Stimulated activated CD4-positive, alpha-beta T cell treated with anti-CD3 and anti-CD28 coated beads, TNF-alpha, amount 100 ng/mL, for 48 hours (primary cell): Measurements from ENCODE around the gene EPAS1.

Experiments
- DNase-seq, 3 donors: peaks; one replicate each; pipeline ENCODE4 v3.0.0-alpha.2; 2020; ENCODE audit warnings: low read depth in 3 of 3

EPAS1 gene

GRCh38 chr2:46300406-46300832, 3.2 kb downstream of the EPAS1 start:
- no peak for DNase-seq

DNA sequence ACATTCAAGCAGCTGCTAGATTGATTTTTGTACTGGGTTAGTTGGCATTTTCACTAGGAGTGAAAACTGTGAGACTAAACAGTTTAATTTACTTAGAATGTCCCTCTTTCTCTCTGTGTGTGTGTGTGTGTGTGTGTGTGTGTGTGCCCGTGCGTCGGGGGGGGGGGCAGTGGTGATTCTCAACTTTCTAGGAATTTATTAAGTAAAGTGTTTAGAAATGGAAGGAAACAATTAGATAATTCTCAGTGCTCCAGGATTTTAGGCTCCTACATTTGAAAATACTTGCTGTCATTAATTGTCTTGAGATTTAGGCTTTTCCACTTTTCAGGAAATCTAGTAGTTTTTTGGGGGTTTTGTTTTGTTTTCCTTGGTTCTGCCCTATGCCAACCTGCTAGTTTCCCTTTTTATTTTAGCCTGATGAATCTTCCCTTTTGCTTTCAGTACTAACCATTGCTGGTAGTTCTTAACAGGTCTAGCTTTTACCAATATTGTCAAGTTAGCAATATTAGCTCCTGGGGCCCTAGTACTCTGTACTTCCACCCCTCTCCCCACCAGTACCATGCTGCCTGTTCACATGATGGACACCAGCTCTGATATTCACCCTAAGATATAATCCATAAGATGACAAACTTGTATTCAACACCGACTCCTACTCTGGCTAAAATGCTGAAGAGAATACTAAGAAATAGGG, 4.9 kb downstream of the EPAS1 start:
- no peak for DNase-seq

GRCh38 chr2:46303233-46303632, 6.0 kb downstream of the EPAS1 start:
- DNase-seq, result no peak

- DNase-seq, result no peak
Measured at GRCh38 chr2:46303822-46304221, 6.6 kb downstream of the EPAS1 start.

GRCh38 chr2:46304635-46305034, 7.4 kb downstream of the EPAS1 start:
- DNase-seq, result no peak

GRCh38 chr2:46305187-46305586, 8.0 kb downstream of the EPAS1 start:
- DNase-seq, result no peak

DNA sequence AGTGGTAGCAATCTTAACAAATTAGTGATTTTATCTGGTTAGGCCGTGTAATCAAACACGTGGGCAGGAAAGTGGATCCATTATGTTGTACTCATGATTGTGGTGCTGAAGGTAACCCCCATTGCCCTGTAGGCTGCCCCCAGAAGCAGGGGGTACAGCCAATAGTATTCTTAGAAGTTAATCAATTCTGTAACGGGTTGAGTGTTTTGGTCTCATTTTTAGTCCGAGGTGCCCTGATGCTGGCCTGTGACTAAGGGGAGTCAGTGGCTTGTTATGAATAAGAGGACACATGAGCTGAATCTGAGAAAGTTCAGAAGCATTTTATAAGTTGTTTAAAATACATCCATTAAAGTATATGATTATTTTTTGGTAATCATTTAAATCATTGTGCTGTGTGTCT, 8.6 kb downstream of the EPAS1 start:
- no peak for DNase-seq

DNA sequence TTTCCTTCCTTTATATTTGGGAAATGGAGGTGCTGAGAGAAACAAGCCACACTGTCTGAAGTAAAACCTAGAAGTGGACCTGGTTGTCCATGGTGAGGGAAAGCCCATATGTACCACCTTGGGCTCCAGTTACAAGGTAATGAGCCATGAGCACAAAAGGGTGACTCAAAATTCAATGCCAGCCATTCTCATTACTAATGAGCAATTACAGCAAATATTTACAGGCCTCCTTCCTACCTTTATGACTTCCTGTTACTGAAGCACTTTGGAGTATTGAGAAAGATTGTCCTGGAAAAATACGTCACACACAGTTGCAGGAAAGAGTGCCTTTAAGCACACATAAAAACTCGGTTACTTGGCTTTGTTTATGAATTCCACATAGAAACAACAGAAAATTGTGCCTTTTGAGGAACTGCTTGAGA, 9.1 kb downstream of the EPAS1 start:
- DNase-seq, result no peak

DNA sequence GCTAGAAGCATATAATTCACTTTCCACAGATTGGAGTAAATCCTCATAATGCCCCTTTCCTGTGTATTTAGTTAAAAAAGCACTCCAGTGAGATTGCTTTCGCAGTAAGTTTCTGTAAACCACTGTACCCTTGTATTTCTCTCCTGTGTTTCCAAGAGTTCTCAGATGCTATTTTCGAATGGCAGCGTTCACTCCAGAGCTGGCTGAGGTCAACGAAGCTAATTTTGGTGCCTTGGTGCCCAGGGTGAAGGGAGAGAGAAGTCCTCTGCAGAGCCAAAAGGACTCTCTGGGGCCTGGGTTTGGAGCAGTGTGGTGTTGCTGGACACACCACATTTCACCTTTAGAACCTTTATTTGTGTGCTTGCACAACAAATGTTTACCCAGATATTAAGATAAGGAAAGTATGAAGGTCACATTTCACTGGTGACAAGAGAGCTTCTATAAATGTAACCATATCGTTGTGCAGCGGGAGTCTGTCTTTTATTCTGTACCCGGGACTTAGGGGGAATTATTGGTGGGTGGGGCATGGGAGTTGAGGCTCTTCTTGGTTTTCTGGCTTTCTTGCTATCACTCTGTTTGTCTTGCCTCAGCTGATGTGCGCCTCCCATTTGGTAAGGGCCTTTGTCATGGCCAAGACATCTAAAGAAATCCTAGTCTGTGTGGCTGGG, 9.9 kb downstream of the EPAS1 start:
- no peak for DNase-seq

DNA sequence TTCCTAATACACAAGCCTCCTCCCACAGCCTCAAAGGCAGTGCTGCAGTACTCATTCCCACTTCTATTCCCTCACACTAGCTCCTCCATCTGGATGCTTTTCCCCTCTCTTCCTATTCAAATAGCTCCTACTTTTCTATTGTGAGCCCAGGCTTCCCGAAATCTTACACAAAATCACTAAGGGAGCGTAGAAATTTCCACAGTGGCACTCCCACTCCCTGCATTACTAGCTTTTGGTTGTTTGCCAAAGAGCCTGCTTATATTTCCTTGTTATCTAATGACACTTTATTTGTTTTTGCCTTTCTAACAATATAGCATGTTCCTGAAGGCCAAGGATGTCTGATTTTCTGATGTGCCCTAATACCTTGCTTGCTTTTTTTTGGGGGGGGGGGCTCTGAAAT, 10.9 kb downstream of the EPAS1 start:
- no peak for DNase-seq

DNA sequence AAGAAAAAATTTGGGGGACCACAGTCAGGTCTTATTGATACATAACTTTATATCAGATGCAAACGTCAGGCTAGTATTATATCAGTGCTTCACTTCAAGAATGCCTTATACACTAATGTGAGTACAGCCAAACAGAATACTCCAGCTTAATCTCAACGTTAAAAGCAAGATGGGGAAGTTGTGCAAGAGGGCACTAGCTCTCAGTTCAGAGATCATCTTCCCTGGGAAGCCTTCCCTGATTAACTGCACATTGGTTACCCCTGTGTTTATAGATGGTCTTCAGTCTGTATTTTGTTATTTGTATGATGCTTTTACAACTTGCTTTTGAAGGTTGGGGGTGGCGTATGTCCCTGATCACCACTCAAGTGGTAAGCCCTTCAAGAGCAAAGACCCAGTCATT, 11.4 kb downstream of the EPAS1 start:
- DNase-seq, result no peak

DNA sequence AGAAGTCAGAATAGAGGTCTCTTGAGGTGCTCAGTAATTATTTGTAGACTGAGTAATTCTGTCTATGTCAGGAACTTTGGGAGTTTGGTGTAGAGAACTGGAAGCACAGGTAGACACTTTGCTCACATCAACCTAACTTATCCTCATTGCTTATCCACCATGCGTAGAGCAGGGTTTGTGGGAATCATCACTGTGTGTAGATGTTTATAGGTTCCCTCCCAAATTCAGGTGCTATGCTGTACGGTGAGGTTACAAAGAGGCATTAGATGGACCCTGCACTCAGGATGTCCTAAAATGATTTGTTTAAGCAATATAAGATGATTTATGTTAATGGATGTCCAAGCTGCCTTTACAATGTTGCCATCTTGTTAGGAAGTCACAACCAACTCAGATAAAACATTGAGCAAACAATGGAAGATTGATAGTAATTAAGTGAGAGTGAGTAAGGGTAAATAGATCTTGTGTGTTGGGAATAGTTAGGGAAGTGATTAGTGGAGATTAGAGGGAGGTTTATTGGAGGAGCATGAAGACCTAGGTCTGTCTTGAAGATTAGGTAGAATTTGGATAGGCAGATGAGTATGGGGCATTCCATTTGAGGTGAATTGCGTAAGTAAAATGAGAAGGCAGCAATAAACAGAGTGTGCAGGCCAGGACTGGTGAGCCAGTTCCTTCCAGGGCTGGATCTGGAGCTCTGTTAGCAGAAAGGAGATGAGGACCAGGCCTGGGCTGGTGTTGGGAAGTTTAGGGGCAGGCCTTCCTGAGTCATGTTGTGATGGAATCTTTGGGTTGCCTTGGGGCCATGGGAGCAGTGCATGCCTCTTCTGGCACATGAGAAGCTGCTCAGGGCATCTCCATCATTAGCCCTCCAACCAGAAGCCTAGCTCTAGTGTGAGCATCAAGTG, 12.1 kb downstream of the EPAS1 start:
- no peak for DNase-seq

DNA sequence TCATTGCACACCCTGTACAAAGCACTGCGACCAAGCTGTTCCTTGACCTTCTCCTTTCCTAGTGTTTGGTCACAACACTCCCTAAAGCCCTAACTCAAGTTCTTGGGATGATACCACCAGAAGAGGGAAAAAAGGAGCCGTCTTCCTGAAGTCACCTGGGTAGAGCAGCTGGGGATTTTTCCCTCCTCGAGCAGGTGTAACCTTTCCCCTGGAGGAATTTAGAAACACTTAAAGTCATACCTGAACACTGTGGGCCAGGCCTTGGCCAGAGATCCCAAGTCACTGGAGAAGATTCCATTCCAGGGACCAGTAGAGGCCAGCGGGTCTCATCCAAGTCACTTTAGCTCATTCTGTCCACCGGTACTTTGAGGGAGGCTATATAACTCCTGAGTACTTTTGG, 13.2 kb downstream of the EPAS1 start:
- no peak for DNase-seq

GRCh38 chr2:46311651-46312223, 14.5 kb downstream of the EPAS1 start:
- no peak for DNase-seq

DNA sequence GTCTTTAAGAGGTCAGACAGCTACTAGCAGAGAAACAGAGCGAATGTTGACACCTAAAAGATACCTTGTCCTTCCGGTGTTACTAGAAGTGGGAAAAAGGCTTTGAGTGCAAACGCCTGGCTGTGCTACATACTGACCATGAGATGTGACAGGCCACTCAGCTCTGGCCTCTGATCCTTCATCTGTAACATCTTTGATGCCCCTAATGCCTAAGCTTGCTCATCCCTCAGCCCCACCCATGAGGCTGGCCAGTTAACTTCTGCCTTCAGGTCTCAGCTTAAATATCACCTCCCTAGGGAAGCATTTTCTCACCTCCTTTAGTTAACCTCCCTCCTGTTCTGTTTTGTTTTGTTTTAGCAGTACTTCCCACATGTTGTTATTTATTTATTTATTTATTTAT, 15.9 kb downstream of the EPAS1 start:
- DNase-seq, result no peak

DNA sequence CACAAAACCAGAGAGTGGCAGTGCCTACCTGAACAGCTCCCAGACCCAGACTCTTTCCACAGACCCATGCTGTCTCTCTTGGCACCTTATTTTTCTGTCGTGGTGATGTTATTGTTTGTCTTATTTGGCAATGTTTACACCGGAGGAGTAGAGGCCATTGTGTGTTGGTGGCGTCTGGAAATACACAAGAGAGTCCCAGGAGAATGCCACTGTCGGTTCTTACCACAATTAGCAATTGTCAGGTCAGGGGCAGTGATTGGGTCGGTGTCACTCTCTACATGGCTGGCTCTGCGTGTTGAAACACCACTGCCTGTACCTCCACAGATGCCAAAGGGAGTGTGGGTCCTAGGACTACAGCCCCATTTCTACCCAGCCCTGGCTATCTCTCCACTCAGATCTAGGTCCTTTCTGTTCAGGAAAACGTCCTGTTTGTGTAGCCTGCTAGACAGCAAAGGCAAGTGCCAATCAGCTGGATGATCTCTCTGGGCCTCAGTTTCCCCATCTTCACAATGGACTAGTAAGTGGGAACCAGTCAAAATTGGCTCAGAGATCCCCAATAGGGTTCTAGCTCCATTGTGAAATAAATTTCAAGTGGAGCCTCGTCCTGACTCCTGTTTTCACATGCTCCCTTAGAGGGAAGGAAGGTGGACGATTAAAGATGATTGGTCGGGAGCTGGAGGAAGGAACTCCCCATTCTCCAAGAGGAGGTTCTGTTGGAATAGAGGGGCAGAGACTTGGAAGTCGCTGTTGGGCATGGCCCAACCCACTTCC, 17.0 kb downstream of the EPAS1 start:
- no peak for DNase-seq

DNA sequence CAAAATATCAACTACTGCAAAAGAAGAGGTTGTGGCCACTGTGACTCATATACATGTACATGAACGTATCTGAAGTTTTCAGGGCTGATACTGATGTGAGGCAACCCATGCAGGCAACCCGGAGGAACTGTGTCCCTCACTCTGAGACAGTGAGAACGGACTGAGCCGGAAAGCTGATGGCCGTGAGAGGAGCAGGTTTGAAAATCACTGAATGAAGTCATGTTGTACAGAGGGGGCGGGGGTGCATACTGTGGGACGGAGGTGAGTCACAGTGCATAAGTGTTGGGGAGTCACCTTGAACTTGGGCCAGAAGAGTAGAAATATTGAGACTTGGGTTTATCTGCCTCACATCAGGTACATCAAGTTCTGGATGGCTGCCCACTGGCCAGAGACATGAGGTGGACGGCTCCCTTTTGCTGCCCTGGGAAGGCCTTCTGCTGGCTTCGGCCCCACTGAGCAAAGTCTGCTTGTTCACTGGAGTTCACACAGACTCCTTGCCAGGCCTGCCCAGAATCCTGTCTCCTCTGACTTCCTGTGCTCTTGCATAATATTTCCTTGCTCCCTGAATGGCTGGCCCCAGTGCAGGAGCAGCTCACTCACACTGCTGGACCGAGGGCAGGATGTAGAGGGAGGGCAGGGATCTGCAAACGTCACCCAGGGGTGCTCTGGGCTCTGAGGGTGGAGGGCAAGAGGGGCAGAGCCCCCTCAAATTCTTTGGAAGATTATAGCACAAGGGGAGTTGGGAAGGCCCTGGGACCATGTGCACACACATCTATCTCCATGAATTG, 18.1 kb downstream of the EPAS1 start:
- no peak for DNase-seq

DNA sequence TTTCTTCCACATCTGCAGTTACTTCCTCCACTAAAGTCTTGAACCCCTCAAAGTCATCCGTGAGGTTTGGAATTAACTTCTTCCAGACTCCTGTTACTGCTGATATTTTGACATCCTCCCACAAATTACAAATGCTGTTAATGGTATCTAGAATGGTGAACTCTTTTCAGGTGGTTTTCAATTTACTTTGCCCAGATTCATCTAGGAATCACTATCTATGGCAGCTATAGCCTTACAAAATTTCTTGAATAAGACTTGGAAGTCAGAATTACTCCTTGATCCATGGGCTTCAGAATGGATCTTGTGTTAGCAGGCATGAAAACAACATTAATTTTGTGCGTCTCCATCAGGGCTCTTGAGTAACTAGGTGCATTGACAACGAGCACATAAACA, 19.9 kb downstream of the EPAS1 start:
- no peak for DNase-seq

- DNase-seq, result no peak
Measured at GRCh38 chr2:46318579-46319460, 21.6 kb downstream of the EPAS1 start.

GRCh38 chr2:46319711-46320110, 22.5 kb downstream of the EPAS1 start:
- no peak for DNase-seq
